Panc1 (cell line): ENCODE measurements around the gene YBX1. TPM values are rescaled to one million over a fixed set of nuclear protein-coding genes. Genes with fewer than 3 reads are reported as not detected.

ENCODE experiments used
- ATAC-seq: fragments of 200-7000 bp; cut with Tn5 transposase; 2 replicates; pipeline ENCODE4 v1.9.1; 2020; ENCODE audit warnings: mild to moderate bottlenecking, moderate library complexity
- BruUV-seq: library from RNA; stranded (reverse); fragments of 400-500 nt; replicated peaks from 2 replicates; lab custom pipeline; 2021; lab: Mats Ljungman, UMichigan
- CTCF ChIA-PET: fragments of 300-600 bp; sonication (Branson Sonifier 250); formaldehyde crosslinking; loops from one replicate; lab custom pipeline; 2022; ENCODE audit warnings: antibody characterized with exemption; lab: Charles Lee
- POLR2A ChIA-PET: fragments of 300-600 bp; sonication (Branson Sonifier 250); formaldehyde crosslinking; loops from one replicate; lab custom pipeline; 2022; ENCODE audit warnings: antibody characterized with exemption; lab: Charles Lee
- DNase-seq: peaks from one replicate; pipeline ENCODE4 v3.0.0-alpha.2; 2010; ENCODE audit warnings: low read depth, low spot score
- H3K27ac ChIP-seq: 2 replicates; pipeline ENCODE4 v1.5.1; 2011; ENCODE audit warnings: mild to moderate bottlenecking, low read length, inconsistent platforms
- H3K27me3 ChIP-seq: fragments of 200-500 bp; sonication (Bioruptor generic); 2 replicates; pipeline ENCODE4 v1.6.0; 2014; ENCODE audit warnings: low read length, inconsistent platforms; ENCODE audit not compliant: control insufficient read depth, insufficient read depth
- H3K36me3 ChIP-seq: fragments of 200-500 bp; sonication (Bioruptor generic); 2 replicates; pipeline ENCODE4 v1.5.1; 2014; ENCODE audit warnings: inconsistent platforms, mild to moderate bottlenecking, low read length, moderate library complexity; ENCODE audit not compliant: control insufficient read depth, insufficient read depth
- H3K4me1 ChIP-seq: 2 replicates; pipeline ENCODE4 v1.5.1; 2011; ENCODE audit warnings: inconsistent platforms, mild to moderate bottlenecking, low read length, moderate library complexity; ENCODE audit not compliant: control insufficient read depth, insufficient read depth
- H3K4me3 ChIP-seq, 2 experiments: 2 replicates each; pipeline ENCODE4 v1.5.1; 2011 to 2012; ENCODE audit warnings: low read depth in 2 of 2, low read length in 2 of 2, mild to moderate bottlenecking in 2 of 2, inconsistent platforms in 1 of 2, moderate library complexity in 1 of 2
- H3K9me3 ChIP-seq: fragments of 200-500 bp; sonication (Bioruptor generic); 2 replicates; pipeline ENCODE4 v1.5.1; 2014; ENCODE audit warnings: low read depth, mild to moderate bottlenecking, inconsistent platforms, low read length, moderate library complexity; ENCODE audit not compliant: control insufficient read depth, insufficient read depth
- CTCF ChIP-seq: fragments of 450-650 bp; IDR thresholded peaks from 2 replicates; pipeline ENCODE4 v1.5.1; 2017; ENCODE audit warnings: mild to moderate bottlenecking
- POLR2AphosphoS5 ChIP-seq: IDR thresholded peaks from 2 replicates; pipeline ENCODE4 v1.6.1; 2012; ENCODE audit warnings: mild to moderate bottlenecking, low read depth, low read length, moderate library complexity
- REST ChIP-seq, 2 experiments: IDR thresholded peaks; 2 replicates each; pipeline ENCODE4 v1.6.1; 2011 to 2012; ENCODE audit warnings: low read depth in 2 of 2, control low read depth in 1 of 2, low read length in 1 of 2, mild to moderate bottlenecking in 1 of 2, moderate library complexity in 1 of 2; ENCODE audit not compliant: insufficient read depth in 1 of 2
- SIN3A ChIP-seq: IDR thresholded peaks from 2 replicates; pipeline ENCODE4 v1.6.1; 2012; ENCODE audit warnings: low read depth, mild to moderate bottlenecking, low read length, moderate library complexity, borderline replicate concordance; ENCODE audit not compliant: insufficient read depth
- TCF7L2 ChIP-seq: IDR thresholded peaks from 2 replicates; pipeline ENCODE4 v1.6.1; 2011; ENCODE audit warnings: mild to moderate bottlenecking, low read depth, low read length, inconsistent platforms
- in situ Hi-C: cut with HindIII; loops from 2 replicates; pipeline ENCODE4 v1.10.0; 2016; ENCODE audit warnings: low sequenced_read_pairs, low pct_unique_long_range_greater_than_20kb
- intact Hi-C: fragments of 100-400 bp; cut with micrococcal nuclease; formaldehyde crosslinking; loops from one replicate; pipeline ENCODE4 v1.10.0; 2022; ENCODE audit not compliant: unreplicated experiment
- total RNA-seq: library from RNA; stranded (reverse); gene quantifications from one replicate; pipeline ENCODE4 v1.2.1, GENCODE V29; 2021; ENCODE audit not compliant: unreplicated experiment

The YBX1 gene
- total RNA-seq, 1 experiment from 2014 or later = 908 TPM

DNA sequence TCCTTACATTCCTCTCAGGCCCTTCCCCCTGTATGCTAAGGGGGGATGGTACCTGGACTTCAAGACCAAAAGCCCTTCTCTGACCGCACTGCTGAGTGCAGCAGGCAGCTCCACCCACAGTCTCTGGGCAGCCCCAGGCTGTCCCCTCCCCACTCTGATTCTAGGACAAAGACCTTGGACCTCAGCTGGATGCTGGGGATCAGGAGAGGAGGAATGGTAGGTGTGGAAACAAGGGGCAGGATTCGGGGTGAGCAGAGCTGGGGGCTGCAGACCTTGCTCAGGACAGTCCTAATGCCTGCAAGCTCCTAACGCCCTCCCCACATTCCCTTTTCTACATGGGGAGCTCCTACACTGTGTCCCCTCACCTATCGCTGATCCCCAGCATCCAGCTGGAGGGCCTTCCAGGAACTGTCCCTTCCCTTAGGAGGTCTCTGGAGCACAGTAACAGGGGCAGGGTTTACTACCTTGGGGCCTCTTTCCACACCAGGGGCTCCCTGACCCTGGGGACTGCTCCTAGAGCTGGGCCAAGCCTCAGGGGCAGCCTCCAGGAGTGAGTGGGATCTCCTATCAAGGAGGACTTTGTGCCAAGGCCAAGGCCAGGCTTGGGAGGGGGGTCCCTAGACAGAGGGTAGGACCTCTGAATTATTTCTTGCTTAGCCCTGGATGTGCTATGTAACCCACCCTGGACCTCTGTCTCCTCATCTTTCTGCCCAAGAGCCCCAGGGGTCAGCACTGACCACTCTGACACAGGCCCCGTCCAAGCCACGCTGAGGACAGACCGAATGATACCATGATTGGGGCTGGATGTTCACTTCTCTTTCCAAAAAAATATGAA lies 52.2 kb downstream of the YBX1 start:
- no peak for DNase-seq
- H3K27me3 ChIP-seq = no peaks in the 10 kb centered on the region
- H3K4me1 ChIP-seq = no peaks in the 10 kb centered on the region
- H3K9me3 ChIP-seq = no peaks in the 10 kb centered on the region
- H3K36me3 ChIP-seq = no peaks in the 10 kb centered on the region
- TF ChIP-seq POLR2AphosphoS5 (no peak), SIN3A (no peak)
- H3K27ac ChIP-seq = no peak overlapping the region
- no TSS peak for BruUV-seq
- H3K4me3 ChIP-seq = no peak overlapping the region
- in situ Hi-C loops = no loop called here
- ATAC-seq = no peak
- ChIA-PET POLR2A (no interaction called here), CTCF (no interaction called here)
- intact Hi-C loops = loop anchor here (10.0 kb wide), 1 partner anchor 160 kb away; no protein-coding TSS in a partner anchor

GRCh38 chr1:42735056-42735455 lies 52.8 kb downstream of the YBX1 start:
- no peak for DNase-seq
- no peaks in the 10 kb centered on the region for H3K4me1 ChIP-seq
- no peak for ATAC-seq
- TF ChIP-seq REST (IDR thresholded peaks at IDR 0.05; ENCODE audit: insufficient read depth in 1 of 2, low read depth in 2 of 2, low read length in 1 of 2) (no peak), CTCF (no peak), POLR2AphosphoS5 (no peak), SIN3A (no peak), TCF7L2 (no peak)
- no peak overlapping the region for H3K4me3 ChIP-seq
- no peaks in the 10 kb centered on the region for H3K9me3 ChIP-seq
- H3K27me3 ChIP-seq = no peaks in the 10 kb centered on the region
- H3K27ac ChIP-seq = no peak overlapping the region
- in situ Hi-C loops = no loop called here
- intact Hi-C loops = loop anchor here (10.0 kb wide), 1 partner anchor 160 kb away; no protein-coding TSS in a partner anchor
- H3K36me3 ChIP-seq = no peaks in the 10 kb centered on the region
- no TSS peak for BruUV-seq
- ChIA-PET CTCF (no interaction called here), POLR2A (no interaction called here)
